ENCODE data around the gene LRRC30.

DNA sequence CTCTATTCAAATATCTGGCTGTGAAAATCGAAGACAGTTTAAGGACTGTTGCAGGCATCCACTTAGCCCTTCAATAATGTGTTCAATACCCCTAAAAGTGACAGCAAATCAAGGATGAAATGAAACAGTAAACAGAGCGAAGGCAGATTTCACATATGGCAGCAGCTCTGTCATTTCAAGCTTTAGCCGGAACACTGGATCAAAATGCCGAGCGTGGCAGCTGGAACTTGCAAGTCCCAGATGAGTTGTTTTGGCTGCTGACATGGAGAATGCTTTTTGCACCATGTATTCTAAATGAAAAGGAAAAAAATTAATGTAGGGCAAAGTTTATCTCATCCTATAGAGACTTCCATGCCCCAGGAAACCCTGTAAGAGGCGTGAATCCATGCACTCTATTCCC lies 18.0 kb downstream of the LRRC30 start:
- no peak for TF ChIP-seq GATA2 (IDR thresholded peaks at IDR 0.05; ENCODE audit: low read depth, low read length)
- no peak for TF ChIP-seq GATA3 (IDR thresholded peaks at IDR 0.05; ENCODE audit: low read depth, low read length)

Measured in SH-SY5Y (cell line).